HepG2 (cell line): Measurements from ENCODE around the gene ADGRG6. TPM values are rescaled to one million over a fixed set of nuclear protein-coding genes. Genes with fewer than 3 reads are reported as not detected.

Experiments used
- ATAC-seq: fragments of 200-7000 bp; cut with Tn5 transposase; 3 replicates; pipeline ENCODE4 v1.9.1; 2020; ENCODE audit warnings: mild to moderate bottlenecking, moderate library complexity
- BruUV-seq: library from RNA; stranded (reverse); fragments of 400-500 nt; replicated peaks from 2 replicates; lab custom pipeline; 2021; lab: Mats Ljungman, UMichigan
- CTCF ChIA-PET: fragments of 300-600 bp; formaldehyde crosslinking; extraction: SDS; loops from one replicate; lab custom pipeline; 2021; ENCODE audit warnings: low total read pairs, inconsistent platforms, low intra/inter-chr PET ratio; lab: Yijun Ruan, JAX
- POLR2A ChIA-PET: fragments of 350-600 bp; sonication (Branson Sonifier 250); formaldehyde crosslinking; loops from one replicate; lab custom pipeline; 2020; ENCODE audit warnings: antibody characterized with exemption, inconsistent platforms; lab: Yijun Ruan, JAX
- DNase-seq: peaks from one replicate; pipeline ENCODE4 v3.0.0-alpha.2; 2015; ENCODE audit warnings: low spot score
- FAIRE-seq: peaks from 3 replicates; lab custom pipeline; 2011; peaks lifted over from hg19 to GRCh38; lab: Jason Lieb, UNC
- H2AFZ ChIP-seq: one replicate; pipeline ENCODE4 v1.6.1; 2011; ENCODE audit warnings: low read length, inconsistent platforms
- H3K27ac ChIP-seq: fragments of 300-600 bp; 3 replicates; pipeline ENCODE4 v1.8.0; 2011; ENCODE audit warnings: mixed run types, mild to moderate bottlenecking, mixed read lengths, low read length, inconsistent platforms; ENCODE audit not compliant: insufficient read depth; ENCODE audit errors: extremely low read length
- H3K27me3 ChIP-seq, 2 experiments: fragments of 200-600 bp in 1 of 2; 2 replicates in 1 of 2; 3 replicates in 1 of 2; pipeline versions ENCODE4 v1.6.0 to v1.8.0; 2011; ENCODE audit warnings: low read length in 2 of 2, mild to moderate bottlenecking in 2 of 2, moderate library complexity in 2 of 2, inconsistent platforms in 1 of 2; ENCODE audit not compliant: insufficient read depth in 2 of 2, control insufficient read depth in 1 of 2
- H3K36me3 ChIP-seq, 2 experiments: fragments of 200-600 bp in 1 of 2; replicated peaks in 1 of 2; 2 replicates in 1 of 2; 3 replicates in 1 of 2; pipeline versions ENCODE4 v1.5.1 to v1.8.0; 2011; ENCODE audit warnings: low read length in 2 of 2, inconsistent platforms in 1 of 2; ENCODE audit not compliant: insufficient read depth in 2 of 2, control insufficient read depth in 1 of 2
- H3K4me1 ChIP-seq: 2 replicates; pipeline ENCODE4 v1.5.1; 2012; ENCODE audit warnings: low read length, inconsistent platforms; ENCODE audit not compliant: insufficient read depth
- H3K4me2 ChIP-seq: 2 replicates; pipeline ENCODE4 v1.6.0; 2011; ENCODE audit warnings: low read depth, low read length, inconsistent platforms
- H3K4me3 ChIP-seq, 3 experiments: fragments of 200-600 bp in 1 of 3; sonication (generic), shearing (Covaris generic) in 1 of 3; replicated peaks in 1 of 3; 2 replicates each; pipeline ENCODE4 v1.5.1; 2011 to 2016; ENCODE audit warnings: low read length in 3 of 3, inconsistent platforms in 2 of 3, low read depth in 2 of 3, mild to moderate bottlenecking in 2 of 3, control low read depth in 1 of 3, mixed read lengths in 1 of 3; ENCODE audit not compliant: insufficient read depth in 1 of 3
- H3K79me2 ChIP-seq: one replicate; pipeline ENCODE4 v1.6.1; 2011; ENCODE audit warnings: low read length, inconsistent platforms; ENCODE audit not compliant: insufficient read depth
- H3K9ac ChIP-seq: 2 replicates; pipeline ENCODE4 v1.6.0; 2011; ENCODE audit warnings: mild to moderate bottlenecking, low read depth, low read length, inconsistent platforms; ENCODE audit not compliant: insufficient read depth
- H3K9me3 ChIP-seq: 2 replicates; pipeline ENCODE4 v1.5.1; 2012; ENCODE audit warnings: mild to moderate bottlenecking, low read length
- H4K20me1 ChIP-seq: 2 replicates; pipeline ENCODE4 v1.6.0; 2011; ENCODE audit warnings: inconsistent platforms, mild to moderate bottlenecking, low read length, moderate library complexity; ENCODE audit not compliant: insufficient read depth
- RBM22 ChIP-seq: fragments of 200-400 bp; formaldehyde crosslinking; optimal IDR thresholded peaks from 2 replicates; pipeline ENCODE3; 2017; ENCODE audit warnings: mild to moderate bottlenecking, low read length, moderate library complexity
- SKI ChIP-seq: fragments of 450-650 bp; IDR thresholded peaks from one replicate; pipeline ENCODE4 v1.6.1; 2018; ENCODE audit warnings: mild to moderate bottlenecking; ENCODE audit not compliant: partially characterized antibody
- SOX6 ChIP-seq, 2 experiments: fragments of 450-650 bp in 1 of 2; sonication (generic) in 1 of 2; formaldehyde crosslinking in 1 of 2; IDR thresholded peaks; 2 replicates each; pipeline versions ENCODE4 v1.4.0 to v1.6.1; 2017 to 2020; ENCODE audit warnings: antibody characterized with exemption in 1 of 2, mild to moderate bottlenecking in 1 of 2, missing genetic modification reagents in 1 of 2
- ZKSCAN8 ChIP-seq: IDR thresholded peaks from 2 replicates; pipeline ENCODE4 v1.6.1; 2016; ENCODE audit warnings: borderline replicate concordance, missing genetic modification reagents, missing compliant biosample characterization
- ZNF121 ChIP-seq: sonication (generic); formaldehyde crosslinking; IDR thresholded peaks from 2 replicates; pipeline ENCODE4 v1.5.0; 2020; ENCODE audit warnings: mild to moderate bottlenecking, missing genetic modification reagents
- ZNF260 ChIP-seq: sonication (generic); formaldehyde crosslinking; IDR thresholded peaks from 2 replicates; pipeline ENCODE4 v1.4.0; 2020; ENCODE audit warnings: missing genetic modification reagents, low read depth, mild to moderate bottlenecking, borderline replicate concordance
- ZNF549 ChIP-seq: sonication (generic); formaldehyde crosslinking; IDR thresholded peaks from 2 replicates; pipeline ENCODE4 v1.5.0; 2020; ENCODE audit warnings: missing genetic modification reagents
- ZNF672 ChIP-seq: sonication (generic); formaldehyde crosslinking; IDR thresholded peaks from 2 replicates; pipeline ENCODE4 v1.8.1; 2022; ENCODE audit warnings: missing genetic modification reagents
- WGBS: methylation state at CpG from one replicate; pipeline ENCODE4 v1.1.6; 2017; ENCODE audit warnings: low lambda C conversion rate; 5-methylcytosine and 5-hydroxymethylcytosine counted together
- in situ Hi-C: cut with HindIII; loops from 2 replicates; pipeline ENCODE4 v1.10.0; 2017; ENCODE audit warnings: low pct_unique_long_range_greater_than_20kb; ENCODE audit not compliant: extremely low pct_ligation_motif_present
- intact Hi-C: fragments of 100-400 bp; cut with micrococcal nuclease; formaldehyde crosslinking; loops from one replicate; pipeline ENCODE4 v1.10.0; 2022; ENCODE audit not compliant: unreplicated experiment
- polyA plus RNA-seq, 8 experiments: library from polyadenylated mRNA; depleted of rRNA in 3 of 8; stranded (reverse) in 7 of 8; unstranded in 1 of 8; fragments of >200 nt; fragmentation: Illumina TruSeq in 4 of 8; extraction: Trizol in 4 of 8; gene quantifications; 2 replicates each; pipeline versions ENCODE4 v1.2.1 to v1.2.3, GENCODE V29; 2011 to 2016; ENCODE audit warnings: low read depth in 4 of 8, missing spikeins in 1 of 8, mixed read lengths in 1 of 8; ENCODE audit not compliant: insufficient read depth in 1 of 8
- total RNA-seq, 5 experiments: library from RNA; depleted of rRNA; stranded (reverse); fragments of >200 nt; fragmentation: Illumina TruSeq; extraction: Trizol; gene quantifications; 2 replicates each; pipeline ENCODE4 v1.2.3, GENCODE V29; 2016; ENCODE audit warnings: low read depth in 1 of 5

Gene ADGRG6
- total and polyA plus RNA-seq, 2 of the 13 experiments (the other 11 are each of a cell fraction or from before 2014, with no cell fraction given): 129 to 249 TPM

DNA sequence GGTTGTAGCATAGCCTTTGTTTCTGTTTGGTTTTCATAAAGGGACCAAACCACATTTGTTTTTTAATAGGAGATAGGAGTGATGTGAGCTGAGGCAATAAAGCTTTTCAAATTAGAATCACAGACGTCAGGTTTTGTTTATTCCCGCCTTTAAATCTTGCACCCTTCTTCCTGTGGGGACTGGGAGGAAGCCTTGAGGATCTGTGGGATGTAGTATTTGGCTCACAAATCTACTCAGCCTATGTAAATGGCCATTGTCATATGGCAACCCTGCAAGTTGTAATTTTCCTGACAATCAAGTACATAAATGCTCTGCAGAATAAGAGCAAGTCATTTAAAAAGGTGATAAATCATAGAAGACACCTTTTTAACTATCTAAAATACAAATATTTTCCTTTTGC, 110.4 kb downstream of the ADGRG6 start:
- Histone ChIP-seq H3K4me2 (no peak overlapping the region), H3K79me2 (no peaks in the 10 kb centered on the region), H4K20me1 (no peaks in the 10 kb centered on the region), H2AFZ (no peak overlapping the region), H3K36me3 (peaks cover 35 to 95% of the 10 kb centered on the region in 2 experiments), H3K4me1 (no peaks in the 10 kb centered on the region), H3K27ac (no peak overlapping the region), H3K27me3 (no peaks in the 10 kb centered on the region), H3K9me3 (no peaks in the 10 kb centered on the region), H3K4me3 (no peak overlapping the region), H3K9ac (no peak overlapping the region)
- in situ Hi-C loops: no loop called here
- ChIA-PET POLR2A (no interaction called here), CTCF (no interaction called here)
- ATAC-seq (no peak), FAIRE-seq (no peak), DNase-seq (no peak)
- no peak for TF ChIP-seq SOX6 (IDR thresholded peaks at IDR 0.05)
- no peak for TF ChIP-seq SOX6 (CRISPR knock-in tag; IDR thresholded peaks at IDR 0.05)
- TF ChIP-seq RBM22: peak; percentile 57
- BruUV-seq: no TSS peak
- WGBS: 99% methylated on average over 2 of the region's 2 CpGs
- intact Hi-C loops: no loop called here

DNA sequence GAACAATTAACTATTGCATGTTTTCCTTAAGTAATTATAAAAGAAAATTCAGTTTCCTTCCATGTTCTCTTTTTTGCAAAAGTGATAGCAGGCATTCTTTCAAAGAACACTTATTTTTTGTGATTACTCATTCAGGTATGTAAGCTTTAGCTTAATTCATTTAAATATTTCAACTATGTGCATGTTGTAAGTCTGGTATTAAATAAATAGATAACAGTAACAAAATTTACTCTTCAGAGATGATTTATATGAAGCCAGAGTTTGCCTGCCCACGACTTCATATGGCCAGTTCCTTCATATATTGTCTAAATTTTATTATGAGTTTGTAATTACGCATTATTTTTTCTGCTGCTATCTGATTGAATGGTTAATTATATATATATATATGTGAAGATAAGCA, 110.9 kb downstream of the ADGRG6 start:
- no peaks in the 10 kb centered on the region for H3K9me3 ChIP-seq
- H2AFZ ChIP-seq: no peak overlapping the region
- H3K36me3 ChIP-seq: peaks cover 38 to 95% of the 10 kb centered on the region in 2 experiments
- in situ Hi-C loops: no loop called here
- no peaks in the 10 kb centered on the region for H3K4me1 ChIP-seq
- BruUV-seq: no TSS peak
- H3K27ac ChIP-seq: no peak overlapping the region
- no peak for ATAC-seq
- no peaks in the 10 kb centered on the region for H3K79me2 ChIP-seq
- no peak overlapping the region for H3K9ac ChIP-seq
- H3K4me2 ChIP-seq: no peak overlapping the region
- H4K20me1 ChIP-seq: no peaks in the 10 kb centered on the region
- no peaks in the 10 kb centered on the region for H3K27me3 ChIP-seq
- no peak overlapping the region for H3K4me3 ChIP-seq
- no peak for FAIRE-seq
- WGBS: 95% methylated on average over 2 of the region's 2 CpGs
- no peak for DNase-seq
- ChIA-PET CTCF (no interaction called here), POLR2A (no interaction called here)
- no peak for TF ChIP-seq ZKSCAN8 (CRISPR knock-in tag)
- no peak for TF ChIP-seq ZNF672 (CRISPR knock-in tag)
- TF ChIP-seq ZNF260 (CRISPR knock-in tag): no peak
- TF ChIP-seq ZNF549 (CRISPR knock-in tag): no peak
- no peak for TF ChIP-seq ZNF121 (CRISPR knock-in tag)
- no peak for TF ChIP-seq SKI
- intact Hi-C loops: no loop called here
